ENCODE results near the gene TMCC1.
"Not testable (repeated sequence)": the region's sequence is repeated elsewhere in the genome, so short reads cannot be mapped to it uniquely, and the experiment has no call there.

The TMCC1 gene

GRCh38 chr3:129892486-129892856, 1.0 kb downstream of the TMCC1 start:
- DNase-seq, result no peak

- no peak for DNase-seq
These were observed 2.6 kb downstream of the TMCC1 start for GRCh38 chr3:129890891-129891290.

GRCh38 chr3:129890125-129890524, 3.4 kb downstream of the TMCC1 start:
- no peak for DNase-seq

GRCh38 chr3:129888771-129889170, 4.7 kb downstream of the TMCC1 start:
- DNase-seq, result no peak

- no peak for DNase-seq
These were observed 12.2 kb downstream of the TMCC1 start for GRCh38 chr3:129881261-129881660.

- DNase-seq, result no peak
These were observed 15.2 kb downstream of the TMCC1 start for GRCh38 chr3:129878355-129878754.

- DNase-seq, result not testable (repeated sequence)
These were observed 19.0 kb downstream of the TMCC1 start for GRCh38 chr3:129874479-129874878.

- no peak for DNase-seq
These were observed 24.6 kb downstream of the TMCC1 start for GRCh38 chr3:129868912-129869311.

- no peak for DNase-seq
These were observed 25.9 kb downstream of the TMCC1 start for GRCh38 chr3:129867506-129868124.

GRCh38 chr3:129865806-129866205, 27.7 kb downstream of the TMCC1 start:
- DNase-seq, result no peak

GRCh38 chr3:129864519-129864918, 29.0 kb downstream of the TMCC1 start:
- DNase-seq, result no peak

GRCh38 chr3:129859272-129859671, 34.2 kb downstream of the TMCC1 start:
- DNase-seq, result no peak

GRCh38 chr3:129857899-129858298, 35.6 kb downstream of the TMCC1 start:
- no peak for DNase-seq

GRCh38 chr3:129856790-129857189, 36.7 kb downstream of the TMCC1 start:
- not testable (repeated sequence) for DNase-seq

GRCh38 chr3:129855832-129856419, 37.6 kb downstream of the TMCC1 start:
- no peak for DNase-seq

GRCh38 chr3:129855170-129855831, 38.2 kb downstream of the TMCC1 start:
- no peak for DNase-seq

- DNase-seq, result no peak
These were observed 39.1 kb downstream of the TMCC1 start for GRCh38 chr3:129854460-129854859.

GRCh38 chr3:129845956-129846355, 47.6 kb downstream of the TMCC1 start:
- DNase-seq, result no peak

- no peak for DNase-seq
These were observed 52.7 kb downstream of the TMCC1 start for GRCh38 chr3:129840707-129841360.

- no peak for DNase-seq
These were observed 55.4 kb downstream of the TMCC1 start for GRCh38 chr3:129838086-129838485.

GRCh38 chr3:129837065-129837642, 56.4 kb downstream of the TMCC1 start:
- no peak for DNase-seq

- no peak for DNase-seq
These were observed 57.0 kb downstream of the TMCC1 start for GRCh38 chr3:129836381-129837064.

- DNase-seq, result no peak
These were observed 58.3 kb downstream of the TMCC1 start for GRCh38 chr3:129835198-129835597.
